Fibroblast of skin of left quadriceps (primary cell): ENCODE data around the gene RELN.

Experiments
- DNase-seq, 2 experiments: peaks; one replicate each; pipeline ENCODE4 v3.0.0-alpha.2; 2013; ENCODE audit warnings: low read depth in 2 of 2

The RELN gene

GRCh38 chr7:103894656-103895596 lies 94.5 kb downstream of the RELN start:
- DNase-seq: no peak

- DNase-seq: no peak
Observed at GRCh38 chr7:103893350-103893749, 96.1 kb downstream of the RELN start.

- no peak for DNase-seq
Observed at GRCh38 chr7:103889451-103889850, 100.0 kb downstream of the RELN start.

GRCh38 chr7:103888603-103889153 lies 100.8 kb downstream of the RELN start:
- no peak for DNase-seq

GRCh38 chr7:103887853-103888602 lies 101.4 kb downstream of the RELN start:
- no peak for DNase-seq

GRCh38 chr7:103887050-103887449 lies 102.4 kb downstream of the RELN start:
- no peak for DNase-seq

GRCh38 chr7:103879928-103880600 lies 109.4 kb downstream of the RELN start:
- DNase-seq: no peak

GRCh38 chr7:103879411-103879810 lies 110.0 kb downstream of the RELN start:
- DNase-seq: no peak

- no peak for DNase-seq
Observed at GRCh38 chr7:103877565-103877964, 111.9 kb downstream of the RELN start.

- DNase-seq: no peak
Observed at GRCh38 chr7:103875718-103876117, 113.7 kb downstream of the RELN start.

- DNase-seq: no peak
Observed at GRCh38 chr7:103871473-103871872, 118.0 kb downstream of the RELN start.

GRCh38 chr7:103870664-103871063 lies 118.8 kb downstream of the RELN start:
- no peak for DNase-seq

- no peak for DNase-seq
Observed at GRCh38 chr7:103867874-103868273, 121.6 kb downstream of the RELN start.

GRCh38 chr7:103866919-103867318 lies 122.5 kb downstream of the RELN start:
- no peak for DNase-seq

GRCh38 chr7:103865442-103865841 lies 124.0 kb downstream of the RELN start:
- no peak for DNase-seq

GRCh38 chr7:103862302-103863035 lies 127.0 kb downstream of the RELN start:
- no peak for DNase-seq

- no peak for DNase-seq
Observed at GRCh38 chr7:103859709-103860108, 129.7 kb downstream of the RELN start.

- DNase-seq: no peak
Observed at GRCh38 chr7:103857435-103857834, 132.0 kb downstream of the RELN start.

GRCh38 chr7:103856929-103857328 lies 132.5 kb downstream of the RELN start:
- DNase-seq: no peak

- no peak for DNase-seq
Observed at GRCh38 chr7:103855671-103856070, 133.8 kb downstream of the RELN start.

GRCh38 chr7:103854611-103855010 lies 134.8 kb downstream of the RELN start:
- DNase-seq: no peak
